ENCODE data around the gene ZNF561. TPM values are rescaled to one million over a fixed set of nuclear protein-coding genes. Genes with fewer than 3 reads are reported as not detected.
A peak's percentile ranks its signal among the peaks of the same experiment; 100 is the strongest.

ZNF561 gene
- total RNA-seq, 1 experiment from 2014 or later: 37.7 TPM

DNA sequence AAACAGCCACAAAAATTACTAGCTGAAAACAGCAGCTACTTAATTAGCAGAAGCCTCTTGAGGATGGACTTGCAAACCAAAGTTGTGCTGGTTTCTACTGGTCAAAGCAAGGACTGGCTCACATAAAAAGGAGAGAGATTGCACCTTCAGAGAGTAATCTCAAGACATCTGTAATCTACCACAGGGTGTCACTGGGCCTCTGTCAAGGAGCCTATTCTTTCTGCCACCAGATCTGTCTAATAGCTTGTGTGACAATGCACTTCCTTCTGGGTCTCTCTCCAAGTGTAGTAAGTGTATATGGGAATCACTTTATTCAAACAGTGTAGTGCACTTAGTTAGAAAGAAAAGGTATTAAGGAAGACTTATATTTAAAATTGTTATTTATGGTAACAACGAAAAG, 24.4 kb upstream of the ZNF561 start:
- no peaks in the 10 kb centered on the region for H3K4me1 ChIP-seq (ENCODE audit: insufficient read depth, low read length, poor library complexity, severe bottlenecking)
- peaks cover 7% of the 10 kb centered on the region for H3K9me3 ChIP-seq (ENCODE audit: low read depth, low read length, poor library complexity, severe bottlenecking)
- no peaks in the 10 kb centered on the region for H3K27me3 ChIP-seq (replicated peaks; ENCODE audit: insufficient read depth, low read depth, low read length, poor library complexity)
- no TSS peak for BruUV-seq (replicated peaks)
- ChIA-PET CTCF (interaction anchor here (0.6 kb wide), 1 partner anchor 132 kb away, joined by 3 read pairs; no protein-coding TSS in a partner anchor), POLR2A (ENCODE audit: low non-redundant PET) (no interaction called here)
- peaks cover 11% of the 10 kb centered on the region for H3K36me3 ChIP-seq (ENCODE audit: insufficient read depth, low read length, poor library complexity, severe bottlenecking)
- H3K27ac ChIP-seq (ENCODE audit: low read depth, low read length, poor library complexity, severe bottlenecking): no peak overlapping the region
- no peak overlapping the region for H3K4me3 ChIP-seq (ENCODE audit: low read depth, low read length, poor library complexity, severe bottlenecking)
- DNase-seq (ENCODE audit: low spot score): peak; percentile 37
- intact Hi-C loops (cut with micrococcal nuclease; ENCODE audit: unreplicated experiment): no loop called here
- no peak for TF ChIP-seq EZH2 (IDR thresholded peaks at IDR 0.05; ENCODE audit: borderline replicate concordance, low read depth, low read length, poor library complexity, severe bottlenecking)
- TF ChIP-seq, protein P1, sequence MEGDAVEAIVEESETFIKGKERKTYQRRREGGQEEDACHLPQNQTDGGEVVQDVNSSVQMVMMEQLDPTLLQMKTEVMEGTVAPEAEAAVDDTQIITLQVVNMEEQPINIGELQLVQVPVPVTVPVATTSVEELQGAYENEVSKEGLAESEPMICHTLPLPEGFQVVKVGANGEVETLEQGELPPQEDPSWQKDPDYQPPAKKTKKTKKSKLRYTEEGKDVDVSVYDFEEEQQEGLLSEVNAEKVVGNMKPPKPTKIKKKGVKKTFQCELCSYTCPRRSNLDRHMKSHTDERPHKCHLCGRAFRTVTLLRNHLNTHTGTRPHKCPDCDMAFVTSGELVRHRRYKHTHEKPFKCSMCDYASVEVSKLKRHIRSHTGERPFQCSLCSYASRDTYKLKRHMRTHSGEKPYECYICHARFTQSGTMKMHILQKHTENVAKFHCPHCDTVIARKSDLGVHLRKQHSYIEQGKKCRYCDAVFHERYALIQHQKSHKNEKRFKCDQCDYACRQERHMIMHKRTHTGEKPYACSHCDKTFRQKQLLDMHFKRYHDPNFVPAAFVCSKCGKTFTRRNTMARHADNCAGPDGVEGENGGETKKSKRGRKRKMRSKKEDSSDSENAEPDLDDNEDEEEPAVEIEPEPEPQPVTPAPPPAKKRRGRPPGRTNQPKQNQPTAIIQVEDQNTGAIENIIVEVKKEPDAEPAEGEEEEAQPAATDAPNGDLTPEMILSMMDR (conservative IDR thresholded peaks at IDR 0.05; ENCODE audit: low read depth, low read length): peak; percentile 35; the same call in 1 of the 2 replicates

GRCh38 chr19:9644472-9644871, 23.4 kb upstream of the ZNF561 start:
- Histone ChIP-seq H3K4me3 (ENCODE audit: low read depth, low read length, poor library complexity, severe bottlenecking) (no peak overlapping the region), H3K27ac (ENCODE audit: low read depth, low read length, poor library complexity, severe bottlenecking) (no peak overlapping the region), H3K27me3 (replicated peaks; ENCODE audit: insufficient read depth, low read depth, low read length, poor library complexity) (no peaks in the 10 kb centered on the region), H3K9me3 (ENCODE audit: low read depth, low read length, poor library complexity, severe bottlenecking) (no peaks in the 10 kb centered on the region), H3K36me3 (ENCODE audit: insufficient read depth, low read length, poor library complexity, severe bottlenecking) (peaks cover 5% of the 10 kb centered on the region), H3K4me1 (ENCODE audit: insufficient read depth, low read length, poor library complexity, severe bottlenecking) (no peaks in the 10 kb centered on the region)
- intact Hi-C loops (cut with micrococcal nuclease; ENCODE audit: unreplicated experiment): no loop called here
- ChIA-PET POLR2A (ENCODE audit: low non-redundant PET) (no interaction called here), CTCF (interaction anchor here (0.5 kb wide), 1 partner anchor 433 kb away, joined by 5 read pairs; no protein-coding TSS in a partner anchor)
- DNase-seq (ENCODE audit: low spot score): no peak
- no TSS peak for BruUV-seq (replicated peaks)
- no peak for TF ChIP-seq EZH2 (IDR thresholded peaks at IDR 0.05; ENCODE audit: borderline replicate concordance, low read depth, low read length, poor library complexity, severe bottlenecking)
- TF ChIP-seq, protein P1 (conservative IDR thresholded peaks at IDR 0.05; ENCODE audit: low read depth, low read length): no peak

DNA sequence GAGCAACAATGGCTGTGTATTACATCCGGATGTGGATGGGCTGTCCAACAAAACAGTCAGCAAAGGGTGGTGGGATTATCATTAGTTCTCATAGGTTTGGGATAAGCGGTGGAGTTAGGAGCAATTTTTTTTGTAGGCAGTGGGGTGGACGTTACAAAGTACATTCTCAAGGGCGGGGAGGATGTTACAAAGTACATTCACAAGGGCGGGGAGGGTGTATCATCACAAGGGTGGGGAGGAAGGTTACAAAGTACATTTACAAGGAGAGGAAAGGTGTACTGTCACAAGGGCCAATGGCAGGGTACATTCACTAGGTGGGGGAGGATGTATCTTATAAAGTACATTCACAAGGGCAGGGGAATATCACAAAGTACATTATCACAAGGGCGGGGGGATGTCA, 20.8 kb upstream of the ZNF561 start:
- CTCF ChIA-PET: no interaction called here
- Histone ChIP-seq H3K9me3 (ENCODE audit: low read depth, low read length, poor library complexity, severe bottlenecking) (no peaks in the 10 kb centered on the region), H3K27ac (ENCODE audit: low read depth, low read length, poor library complexity, severe bottlenecking) (no peak overlapping the region), H3K36me3 (ENCODE audit: insufficient read depth, low read length, poor library complexity, severe bottlenecking) (no peaks in the 10 kb centered on the region), H3K4me3 (ENCODE audit: low read depth, low read length, poor library complexity, severe bottlenecking) (no peak overlapping the region), H3K27me3 (replicated peaks; ENCODE audit: insufficient read depth, low read depth, low read length, poor library complexity) (no peaks in the 10 kb centered on the region), H3K4me1 (ENCODE audit: insufficient read depth, low read length, poor library complexity, severe bottlenecking) (no peaks in the 10 kb centered on the region)
- no TSS peak for BruUV-seq (replicated peaks)
- TF ChIP-seq, protein P1 (conservative IDR thresholded peaks at IDR 0.05; ENCODE audit: low read depth, low read length): no peak
- no peak for TF ChIP-seq EZH2 (IDR thresholded peaks at IDR 0.05; ENCODE audit: borderline replicate concordance, low read depth, low read length, poor library complexity, severe bottlenecking)
- intact Hi-C loops (cut with micrococcal nuclease; ENCODE audit: unreplicated experiment): no loop called here
- no peak for DNase-seq (ENCODE audit: low spot score)
- POLR2A ChIA-PET (ENCODE audit: low non-redundant PET): no interaction called here
